Measurements from ENCODE around the gene IL1R2.

IL1R2 gene

DNA sequence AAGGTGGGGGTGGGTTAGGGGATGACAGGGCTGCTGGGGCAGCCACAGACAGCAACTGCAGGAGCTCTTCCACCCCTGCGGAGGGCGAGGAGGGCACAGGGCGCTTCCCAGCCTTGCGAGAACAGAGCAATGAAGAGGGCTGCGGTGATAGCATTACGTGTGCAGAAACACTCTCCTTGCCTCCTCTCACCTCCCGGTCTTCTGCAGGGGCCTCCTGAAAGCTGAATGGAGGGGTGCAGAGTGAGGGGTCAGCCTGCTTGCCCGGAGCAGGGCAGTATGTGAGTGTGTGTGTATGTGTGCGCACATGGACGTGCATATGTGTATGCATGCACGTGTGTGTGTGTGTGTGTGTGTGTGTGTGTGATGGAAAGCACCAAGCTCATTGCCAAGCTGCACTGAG, 29.5 kb upstream of the IL1R2 start:
- H3K4me3 ChIP-seq (ENCODE audit: low read depth, low read length): no peak overlapping the region
- no peak for DNase-seq (ENCODE audit: low read depth, low spot score)
- no peak for TF ChIP-seq CTCF (IDR thresholded peaks at IDR 0.05; ENCODE audit: low read depth, low read length)
- in situ Hi-C loops (cut with HindIII; ENCODE audit: low sequenced_read_pairs): no loop called here

- no peak for TF ChIP-seq CTCF (IDR thresholded peaks at IDR 0.05; ENCODE audit: low read depth, low read length)
- in situ Hi-C loops (cut with HindIII; ENCODE audit: low sequenced_read_pairs): no loop called here
- no peak overlapping the region for H3K4me3 ChIP-seq (ENCODE audit: low read depth, low read length)
These were observed 28.6 kb upstream of the IL1R2 start for GRCh38 chr2:101963198-101963597.

DNA sequence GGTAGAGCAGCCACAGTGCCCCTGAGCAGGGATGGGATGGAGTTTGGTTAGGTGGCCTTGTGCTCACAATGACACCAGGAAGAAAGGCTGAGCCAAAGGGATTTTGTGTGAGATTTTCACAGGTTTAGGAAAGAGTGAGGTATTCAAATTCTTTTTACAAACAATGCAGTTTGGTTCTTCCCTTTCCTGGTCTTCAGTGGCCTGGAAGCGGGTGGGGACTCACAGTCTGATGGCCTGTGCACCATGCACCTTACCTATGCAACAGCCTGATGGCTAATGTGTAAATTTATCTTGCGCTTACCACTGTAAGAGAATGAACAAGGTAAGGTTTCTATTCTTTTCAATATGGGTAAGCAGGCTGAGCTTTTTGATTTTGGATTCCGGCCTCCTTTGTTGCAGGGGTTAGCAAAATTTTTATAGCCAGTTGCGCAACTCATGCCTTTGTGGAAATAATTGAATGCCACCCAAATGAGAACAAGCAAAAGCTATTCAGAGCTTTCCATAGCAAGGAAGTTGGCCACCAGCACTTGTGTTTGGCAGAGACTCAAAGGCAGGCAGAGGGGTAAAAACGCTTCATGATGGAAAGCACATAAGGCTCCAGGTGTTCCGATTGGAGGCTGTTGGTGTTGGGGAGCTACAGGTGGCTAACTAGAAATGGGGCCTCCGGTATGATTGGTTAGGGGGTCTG, 23.8 kb upstream of the IL1R2 start:
- no peak for DNase-seq (ENCODE audit: low read depth, low spot score)
- in situ Hi-C loops (cut with HindIII; ENCODE audit: low sequenced_read_pairs): no loop called here
- H3K4me3 ChIP-seq (ENCODE audit: low read depth, low read length): no peak overlapping the region
- TF ChIP-seq CTCF (IDR thresholded peaks at IDR 0.05; ENCODE audit: low read depth, low read length): no peak

More at GRCh38 chr2:101963198-101963597, 28.6 kb upstream of the IL1R2 start:
- DNase-seq (ENCODE audit: low read depth, low spot score): no peak

GRCh38 chr2:101969723-101970122, 22.0 kb upstream of the IL1R2 start:
- H3K4me3 ChIP-seq (ENCODE audit: low read depth, low read length): no peak overlapping the region
- in situ Hi-C loops (cut with HindIII; ENCODE audit: low sequenced_read_pairs): no loop called here
- DNase-seq (ENCODE audit: low read depth, low spot score): no peak
- no peak for TF ChIP-seq CTCF (IDR thresholded peaks at IDR 0.05; ENCODE audit: low read depth, low read length)

DNA sequence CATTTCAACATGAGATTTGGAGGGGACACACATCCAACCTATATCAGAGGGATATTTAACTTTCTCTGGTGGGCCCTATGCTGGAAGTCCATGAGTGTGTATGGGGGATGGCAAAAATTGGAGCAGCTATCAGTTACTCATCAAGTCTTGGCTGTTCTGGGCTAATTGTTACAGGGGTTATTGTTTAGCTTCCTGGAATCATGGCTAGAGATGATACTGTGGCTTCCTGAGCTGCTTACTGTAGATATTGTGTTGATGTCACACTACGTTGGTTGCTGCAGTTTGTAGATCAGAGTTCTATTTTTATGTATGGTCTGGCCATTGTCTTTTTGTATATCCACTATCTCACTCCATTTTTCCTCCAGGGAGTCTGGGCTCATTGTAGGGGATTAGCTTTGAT, 20.9 kb upstream of the IL1R2 start:
- no peak for DNase-seq (ENCODE audit: low read depth, low spot score)
- in situ Hi-C loops (cut with HindIII; ENCODE audit: low sequenced_read_pairs): no loop called here
- TF ChIP-seq CTCF (IDR thresholded peaks at IDR 0.05; ENCODE audit: low read depth, low read length): no peak
- H3K4me3 ChIP-seq (ENCODE audit: low read depth, low read length): no peak overlapping the region

DNA sequence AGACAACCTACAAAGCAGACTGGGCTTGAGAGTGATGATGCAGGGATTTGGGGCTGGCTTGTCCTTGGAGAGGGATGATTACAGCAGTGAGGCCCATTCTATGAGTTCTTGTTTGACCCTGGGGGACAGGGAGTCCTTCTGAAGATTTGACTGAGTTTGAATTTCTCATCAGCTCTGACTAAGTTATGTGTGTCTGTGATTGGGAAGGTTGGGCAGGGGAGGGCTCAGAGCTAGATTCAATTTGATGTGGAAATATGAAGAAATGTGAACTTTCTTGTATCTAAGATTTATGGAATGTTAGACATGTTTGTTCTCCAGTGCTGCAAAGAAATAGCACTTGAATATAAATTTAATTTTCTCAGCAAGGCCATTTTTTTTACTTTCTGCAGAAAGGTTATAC, 19.9 kb upstream of the IL1R2 start:
- H3K4me3 ChIP-seq (ENCODE audit: low read depth, low read length): no peak overlapping the region
- in situ Hi-C loops (cut with HindIII; ENCODE audit: low sequenced_read_pairs): no loop called here
- no peak for DNase-seq (ENCODE audit: low read depth, low spot score)
- no peak for TF ChIP-seq CTCF (IDR thresholded peaks at IDR 0.05; ENCODE audit: low read depth, low read length)

All from astrocyte of the spinal cord (primary cell).